ENCODE measurements around the gene ATP8A2.
A peak's percentile ranks its signal among the peaks of the same experiment; 100 is the strongest.

Gene ATP8A2

DNA sequence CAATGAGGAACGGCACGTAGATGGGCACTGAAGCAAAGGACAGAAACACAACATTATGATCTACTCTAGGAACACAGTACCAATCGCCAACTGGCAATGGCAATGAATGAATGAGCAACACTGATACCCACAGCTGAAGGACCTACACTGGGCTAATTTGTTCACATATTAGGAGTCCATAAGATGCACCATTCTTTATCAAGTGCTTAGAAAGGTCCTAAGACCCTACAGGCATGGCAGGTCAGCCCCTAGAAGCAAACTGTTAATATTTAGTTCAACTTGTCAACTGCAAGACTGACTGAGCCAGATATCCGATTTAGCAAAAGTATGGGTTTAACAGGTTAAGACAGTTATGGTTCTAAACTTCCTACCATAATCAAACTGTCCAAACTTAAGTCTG, 675.3 kb downstream of the ATP8A2 start:
- Histone ChIP-seq H3K9me3 (ENCODE audit: low read depth, low read length) (no peaks in the 10 kb centered on the region), H3K4me3 (no peak overlapping the region), H3K36me3 (ENCODE audit: insufficient read depth, low read length) (no peaks in the 10 kb centered on the region), H3K27ac (no peak overlapping the region), H3K9ac (ENCODE audit: insufficient read length) (no peak overlapping the region)
- TF ChIP-seq EZH2 (IDR thresholded peaks at IDR 0.05) = no peak
- no peak for TF ChIP-seq FOXP2 (optimal IDR thresholded peaks at IDR 0.05; ENCODE audit: control extremely low read depth, extremely low read length, insufficient read depth)
- no peak for TF ChIP-seq POLR2AphosphoS5 (IDR thresholded peaks at IDR 0.05; ENCODE audit: borderline replicate concordance, low read depth, low read length)
- DNase-seq (ENCODE audit: low read depth, low spot score) = no peak

GRCh38 chr13:26048741-26049140, 677.0 kb downstream of the ATP8A2 start:
- no peaks in the 10 kb centered on the region for H3K9me3 ChIP-seq (ENCODE audit: low read depth, low read length)
- no peak overlapping the region for H3K27ac ChIP-seq
- no peaks in the 10 kb centered on the region for H3K36me3 ChIP-seq (ENCODE audit: insufficient read depth, low read length)
- H3K4me3 ChIP-seq = no peak overlapping the region
- no peak for DNase-seq (ENCODE audit: low read depth, low spot score)
- no peak for TF ChIP-seq POLR2AphosphoS5 (IDR thresholded peaks at IDR 0.05; ENCODE audit: borderline replicate concordance, low read depth, low read length)
- no peak for TF ChIP-seq EZH2 (IDR thresholded peaks at IDR 0.05)
- no peak for TF ChIP-seq FOXP2 (optimal IDR thresholded peaks at IDR 0.05; ENCODE audit: control extremely low read depth, extremely low read length, insufficient read depth)
- no peak overlapping the region for H3K9ac ChIP-seq (ENCODE audit: insufficient read length)

DNA sequence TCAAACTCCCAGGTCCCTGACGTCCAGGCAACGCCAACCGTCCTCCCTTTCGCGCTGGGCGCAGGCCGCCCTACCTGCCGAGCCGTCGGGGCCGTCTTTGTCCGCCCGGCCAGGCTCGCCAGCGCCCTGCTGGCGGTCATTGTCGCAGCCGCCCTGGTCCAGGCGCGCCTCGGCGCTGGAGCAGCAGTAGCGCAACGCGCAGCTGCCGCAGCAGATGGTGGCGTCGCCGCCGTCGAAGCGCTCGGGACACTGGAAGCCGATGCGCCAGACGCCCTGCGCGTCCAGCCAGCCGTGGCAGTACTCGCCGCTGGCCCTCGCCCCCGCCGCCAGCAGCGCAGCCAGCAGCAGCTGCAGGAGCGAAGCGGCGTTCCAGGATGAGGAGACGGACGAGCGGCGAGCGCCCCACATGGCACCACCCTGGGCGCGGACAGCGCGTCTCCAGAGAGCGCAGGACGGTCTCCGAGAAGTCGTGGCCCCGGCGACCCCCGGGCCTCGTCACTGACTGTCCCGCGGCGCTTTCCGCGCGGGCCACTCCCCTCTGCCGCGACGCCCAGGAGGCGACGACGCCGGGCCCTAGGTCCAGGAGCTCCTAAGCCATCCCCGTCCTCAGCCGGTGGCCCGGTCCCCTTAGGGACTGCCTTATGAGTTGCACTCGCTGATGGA, 678.9 kb downstream of the ATP8A2 start:
- Histone ChIP-seq H3K4me3 (peak overlapping the region; percentile 76), H3K9ac (ENCODE audit: insufficient read length) (no peak overlapping the region), H3K27ac (no peak overlapping the region), H3K9me3 (ENCODE audit: low read depth, low read length) (no peaks in the 10 kb centered on the region), H3K36me3 (ENCODE audit: insufficient read depth, low read length) (no peaks in the 10 kb centered on the region)
- no peak for DNase-seq (ENCODE audit: low read depth, low spot score)
- TF ChIP-seq EZH2 (IDR thresholded peaks at IDR 0.05) = no peak
- TF ChIP-seq POLR2AphosphoS5 (IDR thresholded peaks at IDR 0.05; ENCODE audit: borderline replicate concordance, low read depth, low read length) = no peak
- TF ChIP-seq FOXP2 (optimal IDR thresholded peaks at IDR 0.05; ENCODE audit: control extremely low read depth, extremely low read length, insufficient read depth) = no peak

GRCh38 chr13:26051231-26051656, 679.5 kb downstream of the ATP8A2 start:
- H3K27ac ChIP-seq = no peak overlapping the region
- H3K9ac ChIP-seq (ENCODE audit: insufficient read length) = no peak overlapping the region

GRCh38 chr13:26051657-26052311, 680.0 kb downstream of the ATP8A2 start, which contains the start of gene SHISA2:
TSS of gene SHISA2 (minus strand) at chr13:26052016. CDS start at chr13:26050975, 1,041 bp downstream.
- peak within 1 kb of the TSS; percentile 76 for H3K4me3 ChIP-seq
- no peaks in the 10 kb centered on the region for H3K36me3 ChIP-seq (ENCODE audit: insufficient read depth, low read length)
- TF ChIP-seq FOXP2 (optimal IDR thresholded peaks at IDR 0.05; ENCODE audit: control extremely low read depth, extremely low read length, insufficient read depth) (no peak), POLR2AphosphoS5 (IDR thresholded peaks at IDR 0.05; ENCODE audit: borderline replicate concordance, low read depth, low read length) (peak; percentile 52; the same call in 1 of the 2 replicates)
- H3K9me3 ChIP-seq (ENCODE audit: low read depth, low read length) = no peaks in the 10 kb centered on the region
- H3K27ac ChIP-seq = no peak within 1 kb of the TSS
- DNase-seq (ENCODE audit: low read depth, low spot score) = no peak
- peak within 1 kb of the TSS; percentile 40 for H3K9ac ChIP-seq (ENCODE audit: insufficient read length)

More at GRCh38 chr13:26051231-26051656, 679.5 kb downstream of the ATP8A2 start:
- Histone ChIP-seq H3K9me3 (ENCODE audit: low read depth, low read length) (no peaks in the 10 kb centered on the region), H3K36me3 (ENCODE audit: insufficient read depth, low read length) (no peaks in the 10 kb centered on the region), H3K4me3 (peak overlapping the region; percentile 76)
- no peak for DNase-seq (ENCODE audit: low read depth, low spot score)
- no peak for TF ChIP-seq EZH2 (IDR thresholded peaks at IDR 0.05)
- TF ChIP-seq FOXP2 (optimal IDR thresholded peaks at IDR 0.05; ENCODE audit: control extremely low read depth, extremely low read length, insufficient read depth) = no peak
- no peak for TF ChIP-seq POLR2AphosphoS5 (IDR thresholded peaks at IDR 0.05; ENCODE audit: borderline replicate concordance, low read depth, low read length)

GRCh38 chr13:26052337-26052736, 680.6 kb downstream of the ATP8A2 start:
- peak overlapping the region; percentile 76 for H3K4me3 ChIP-seq
- H3K27ac ChIP-seq = no peak overlapping the region
- H3K9ac ChIP-seq (ENCODE audit: insufficient read length) = no peak overlapping the region
- TF ChIP-seq EZH2 (IDR thresholded peaks at IDR 0.05) = no peak
- TF ChIP-seq FOXP2 (optimal IDR thresholded peaks at IDR 0.05; ENCODE audit: control extremely low read depth, extremely low read length, insufficient read depth) = no peak
- TF ChIP-seq POLR2AphosphoS5 (IDR thresholded peaks at IDR 0.05; ENCODE audit: borderline replicate concordance, low read depth, low read length) = no peak
- H3K36me3 ChIP-seq (ENCODE audit: insufficient read depth, low read length) = no peaks in the 10 kb centered on the region
- no peak for DNase-seq (ENCODE audit: low read depth, low spot score)
- no peaks in the 10 kb centered on the region for H3K9me3 ChIP-seq (ENCODE audit: low read depth, low read length)

- H3K27ac ChIP-seq = no peak overlapping the region
- no peak overlapping the region for H3K9ac ChIP-seq (ENCODE audit: insufficient read length)
- no peak for DNase-seq (ENCODE audit: low read depth, low spot score)
- no peak overlapping the region for H3K4me3 ChIP-seq
- no peaks in the 10 kb centered on the region for H3K36me3 ChIP-seq (ENCODE audit: insufficient read depth, low read length)
- no peaks in the 10 kb centered on the region for H3K9me3 ChIP-seq (ENCODE audit: low read depth, low read length)
- no peak for TF ChIP-seq FOXP2 (optimal IDR thresholded peaks at IDR 0.05; ENCODE audit: control extremely low read depth, extremely low read length, insufficient read depth)
- no peak for TF ChIP-seq EZH2 (IDR thresholded peaks at IDR 0.05)
- TF ChIP-seq POLR2AphosphoS5 (IDR thresholded peaks at IDR 0.05; ENCODE audit: borderline replicate concordance, low read depth, low read length) = no peak
Observed at GRCh38 chr13:26053418-26053980, 681.7 kb downstream of the ATP8A2 start.

DNA sequence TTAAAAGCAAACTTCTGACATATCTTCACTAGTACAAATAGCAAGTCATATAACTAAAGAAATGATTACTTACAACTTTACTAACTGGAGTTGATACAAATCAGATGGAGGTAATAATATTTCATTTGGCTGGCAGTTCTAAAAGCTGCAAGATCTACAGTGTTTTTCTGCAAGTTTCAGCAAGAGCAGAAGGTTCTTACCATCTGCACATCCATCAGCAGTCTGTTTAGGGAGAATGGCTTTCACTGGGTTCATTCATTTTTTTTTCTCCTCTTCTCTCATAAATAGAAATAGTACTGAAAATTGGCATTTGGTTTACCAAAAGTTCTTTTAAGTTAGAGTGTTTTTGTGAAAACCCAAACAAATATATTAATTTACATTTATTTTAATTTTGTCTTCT, 683.1 kb downstream of the ATP8A2 start:
- Histone ChIP-seq H3K4me3 (no peak overlapping the region), H3K27ac (no peak overlapping the region), H3K9ac (ENCODE audit: insufficient read length) (no peak overlapping the region), H3K36me3 (ENCODE audit: insufficient read depth, low read length) (no peaks in the 10 kb centered on the region), H3K9me3 (ENCODE audit: low read depth, low read length) (no peaks in the 10 kb centered on the region)
- TF ChIP-seq POLR2AphosphoS5 (IDR thresholded peaks at IDR 0.05; ENCODE audit: borderline replicate concordance, low read depth, low read length) (no peak), FOXP2 (optimal IDR thresholded peaks at IDR 0.05; ENCODE audit: control extremely low read depth, extremely low read length, insufficient read depth) (no peak), EZH2 (IDR thresholded peaks at IDR 0.05) (no peak)
- no peak for DNase-seq (ENCODE audit: low read depth, low spot score)
